Measurements from ENCODE around the gene MED13. TPM values are rescaled to one million over a fixed set of nuclear protein-coding genes. Genes with fewer than 3 reads are reported as not detected.

Gene MED13
- 19.8 and 27.1 TPM in 2 replicates for total RNA-seq

GRCh38 chr17:62064791-62065563 lies at the start of gene MED13:
Gene MED13, minus strand, starts transcription at chr17:62065278. Its CDS starts 73 bp downstream, at chr17:62065205.

GRCh38 chr17:61927208-61928100 lies 137.6 kb downstream of the MED13 start, which contains the start of gene INTS2:
Gene INTS2, minus strand, starts transcription at chr17:61927982. Its CDS starts 1,338 bp downstream, at chr17:61926644.

Other genes starting within 250 kb of the MED13 start
- 4.2 and 5.4 TPM in 2 replicates for gene BRIP1, start 201.8 kb downstream of the MED13 start, total RNA-seq
- gene INTS2, start 137.3 kb downstream of the MED13 start, total RNA-seq, result 10.2 and 13.7 TPM in 2 replicates